Muscle of arm (tissue), 12 donors: Measurements from ENCODE around the gene YIF1B. TPM values are rescaled to one million over a fixed set of nuclear protein-coding genes. Genes with fewer than 3 reads are reported as not detected.

Experiments used
- polyA plus RNA-seq, 12 donors: library from polyadenylated mRNA; unstranded; fragments of 120-200 nt; gene quantifications; one replicate each; pipeline ENCODE4 v1.2.1, GENCODE V29; 2013; ENCODE audit not compliant: insufficient read length in 12 of 12

The YIF1B gene
- polyA plus RNA-seq, 12 donors: 13.0 to 27.2 (median 22.9) TPM; not detected in 1

Other genes with a start within 250 kb of the YIF1B start
- gene DPF1, start 91.7 kb downstream of the YIF1B start, polyA plus RNA-seq: 10 to 100 TPM in 1 of 12 donors, 1 to 10 TPM in 10, not detected in 1; 2.8 to 18.2 (median 3.3) TPM
- 10 to 100 TPM in 7 of 12 donors, 1 to 10 TPM in 4, not detected in 1; 9.1 to 73.8 (median 12.2) TPM for gene PPP1R14A, start 59.6 kb downstream of the YIF1B start, polyA plus RNA-seq
- gene SPINT2, start 51.4 kb downstream of the YIF1B start, polyA plus RNA-seq: 10 to 100 TPM in 4 of 12 donors, 1 to 10 TPM in 7, not detected in 1; 2.7 to 80.3 (median 4.9) TPM
- 100 to 1,000 TPM in 1 of 12 donors, 10 to 100 TPM in 1, 1 to 10 TPM in 2, under 1 TPM in 6, not detected in 2; 0.43 to 144 (median 0.84) TPM for gene C19orf33, start 11.7 kb downstream of the YIF1B start, polyA plus RNA-seq
- 1 to 10 TPM in 11 of 12 donors, not detected in 1; 1.7 to 5.3 (median 2.4) TPM for gene KCNK6, start 3.9 kb upstream of the YIF1B start, polyA plus RNA-seq
- gene CATSPERG, start 19.9 kb upstream of the YIF1B start, polyA plus RNA-seq: 1 to 10 TPM in 10 of 12 donors, not detected in 2; 1.3 to 4.9 (median 2.3) TPM
- 100 to 1,000 TPM in 11 of 12 donors, not detected in 1; 111 to 140 (median 119) TPM for gene PSMD8, start 58.6 kb upstream of the YIF1B start, polyA plus RNA-seq
- under 1 TPM in 6 of 12 donors, not detected in 6; 0.25 to 0.38 (median 0.34) TPM for gene GGN, start 72.1 kb upstream of the YIF1B start, polyA plus RNA-seq
- gene SPRED3, start 72.8 kb upstream of the YIF1B start, polyA plus RNA-seq: under 1 TPM in 10 of 12 donors, not detected in 2; 0.31 to 0.98 (median 0.52) TPM
- 10 to 100 TPM in 4 of 12 donors, 1 to 10 TPM in 7, not detected in 1; 6.4 to 30.9 (median 9.3) TPM for gene FAM98C, start 87.1 kb upstream of the YIF1B start, polyA plus RNA-seq
- 1 to 10 TPM in 10 of 12 donors, not detected in 2; 1.2 to 4.3 (median 2.4) TPM for gene RASGRP4, start 110.3 kb upstream of the YIF1B start, polyA plus RNA-seq
- gene RYR1, start 117.7 kb upstream of the YIF1B start, polyA plus RNA-seq: 100 to 1,000 TPM; 205 to 659 (median 555) TPM